ENCODE data around the gene DOCK3.
"Not testable (repeated sequence)": the region's sequence is repeated elsewhere in the genome, so short reads cannot be mapped to it uniquely, and the experiment has no call there.

The DOCK3 gene

GRCh38 chr3:51191768-51192167 is 517.0 kb downstream of the DOCK3 start:
- DNase-seq (ENCODE audit: low spot score): no peak

GRCh38 chr3:51198477-51198876 is 523.8 kb downstream of the DOCK3 start:
- no peak for DNase-seq (ENCODE audit: low spot score)

- not testable (repeated sequence) for DNase-seq (ENCODE audit: low spot score)
These were observed 524.6 kb downstream of the DOCK3 start for GRCh38 chr3:51199296-51199695.

- no peak for DNase-seq (ENCODE audit: low spot score)
These were observed 541.6 kb downstream of the DOCK3 start for GRCh38 chr3:51216291-51216690.

GRCh38 chr3:51221959-51222358 is 547.2 kb downstream of the DOCK3 start:
- DNase-seq (ENCODE audit: low spot score): no peak

- no peak for DNase-seq (ENCODE audit: low spot score)
These were observed 549.6 kb downstream of the DOCK3 start for GRCh38 chr3:51224283-51224682.

GRCh38 chr3:51224843-51225242 is 550.1 kb downstream of the DOCK3 start:
- no peak for DNase-seq (ENCODE audit: low spot score)

GRCh38 chr3:51242939-51243338 is 568.2 kb downstream of the DOCK3 start:
- no peak for DNase-seq (ENCODE audit: low spot score)

GRCh38 chr3:51243924-51244323 is 569.2 kb downstream of the DOCK3 start:
- DNase-seq (ENCODE audit: low spot score): no peak

- no peak for DNase-seq (ENCODE audit: low spot score)
These were observed 571.1 kb downstream of the DOCK3 start for GRCh38 chr3:51245867-51246266.

- DNase-seq (ENCODE audit: low spot score): no peak
These were observed 583.1 kb downstream of the DOCK3 start for GRCh38 chr3:51257870-51258269.

- not testable (repeated sequence) for DNase-seq (ENCODE audit: low spot score)
These were observed 589.4 kb downstream of the DOCK3 start for GRCh38 chr3:51264166-51264565.

- DNase-seq (ENCODE audit: low spot score): no peak
These were observed 593.4 kb downstream of the DOCK3 start for GRCh38 chr3:51268132-51268531.

- no peak for DNase-seq (ENCODE audit: low spot score)
These were observed 594.7 kb downstream of the DOCK3 start for GRCh38 chr3:51269466-51269865.

GRCh38 chr3:51270559-51270958 is 595.8 kb downstream of the DOCK3 start:
- DNase-seq (ENCODE audit: low spot score): no peak

GRCh38 chr3:51271172-51271571 is 596.4 kb downstream of the DOCK3 start:
- DNase-seq (ENCODE audit: low spot score): no peak

- DNase-seq (ENCODE audit: low spot score): no peak
These were observed 599.3 kb downstream of the DOCK3 start for GRCh38 chr3:51274052-51274451.

- no peak for DNase-seq (ENCODE audit: low spot score)
These were observed 600.5 kb downstream of the DOCK3 start for GRCh38 chr3:51275111-51275805.

- DNase-seq (ENCODE audit: low spot score): no peak
These were observed 601.3 kb downstream of the DOCK3 start for GRCh38 chr3:51276046-51276445.

- DNase-seq (ENCODE audit: low spot score): no peak
These were observed 604.7 kb downstream of the DOCK3 start for GRCh38 chr3:51279448-51279847.

GRCh38 chr3:51280176-51280575 is 605.4 kb downstream of the DOCK3 start:
- no peak for DNase-seq (ENCODE audit: low spot score)

- DNase-seq (ENCODE audit: low spot score): no peak
These were observed 608.2 kb downstream of the DOCK3 start for GRCh38 chr3:51282931-51283330.

GRCh38 chr3:51283421-51283820 is 608.7 kb downstream of the DOCK3 start:
- no peak for DNase-seq (ENCODE audit: low spot score)

GRCh38 chr3:51295625-51296024 is 620.9 kb downstream of the DOCK3 start:
- DNase-seq (ENCODE audit: low spot score): no peak

Measured in SK-N-DZ (cell line).